AG09319 (cell line): ENCODE results near the gene NSG2.
A peak's percentile ranks its signal among the peaks of the same experiment; 100 is the strongest.

Experiments
- DNase-seq: peaks from one replicate; pipeline ENCODE4 v3.0.0-alpha.2; 2010; ENCODE audit warnings: low read depth; ENCODE audit errors: extremely low read depth
- CTCF ChIP-seq: IDR thresholded peaks from 2 replicates; pipeline ENCODE4 v1.5.1; 2011; ENCODE audit warnings: low read depth, mild to moderate bottlenecking, inconsistent platforms, low read length, moderate library complexity

Gene NSG2

GRCh38 chr5:174045470-174046025, at the start of gene NSG2:
TSS of gene NSG2 (plus strand) at chr5:174045706. CDS start at chr5:174046756, 1,050 bp downstream.
- peak; percentile 19 for DNase-seq
- TF ChIP-seq CTCF: peak; percentile 32

- TF ChIP-seq CTCF: no peak
- no peak for DNase-seq
These were observed 48.2 kb upstream of the NSG2 start for GRCh38 chr5:173997331-173997730.

- no peak for DNase-seq
- TF ChIP-seq CTCF: no peak
These were observed 47.0 kb upstream of the NSG2 start for GRCh38 chr5:173998531-173998930.

- no peak for DNase-seq
- no peak for TF ChIP-seq CTCF
These were observed 45.4 kb upstream of the NSG2 start for GRCh38 chr5:174000076-174000475.

- TF ChIP-seq CTCF: no peak
- no peak for DNase-seq
These were observed 41.7 kb upstream of the NSG2 start for GRCh38 chr5:174003795-174004194.

- no peak for DNase-seq
- TF ChIP-seq CTCF: no peak
These were observed 36.6 kb upstream of the NSG2 start for GRCh38 chr5:174008922-174009321.

GRCh38 chr5:174010365-174010764, 35.1 kb upstream of the NSG2 start:
- no peak for TF ChIP-seq CTCF

More at GRCh38 chr5:174010365-174010764, 35.1 kb upstream of the NSG2 start:
- DNase-seq: no peak
